Measurements from ENCODE around the gene PRSS21. TPM values are rescaled to one million over a fixed set of nuclear protein-coding genes. Genes with fewer than 3 reads are reported as not detected.
A peak's percentile ranks its signal among the peaks of the same experiment; 100 is the strongest.

Gene PRSS21
- total and polyA plus RNA-seq, 8 donors, result 0.59 to 3.2 (median 1.0) TPM; not detected in 1

DNA sequence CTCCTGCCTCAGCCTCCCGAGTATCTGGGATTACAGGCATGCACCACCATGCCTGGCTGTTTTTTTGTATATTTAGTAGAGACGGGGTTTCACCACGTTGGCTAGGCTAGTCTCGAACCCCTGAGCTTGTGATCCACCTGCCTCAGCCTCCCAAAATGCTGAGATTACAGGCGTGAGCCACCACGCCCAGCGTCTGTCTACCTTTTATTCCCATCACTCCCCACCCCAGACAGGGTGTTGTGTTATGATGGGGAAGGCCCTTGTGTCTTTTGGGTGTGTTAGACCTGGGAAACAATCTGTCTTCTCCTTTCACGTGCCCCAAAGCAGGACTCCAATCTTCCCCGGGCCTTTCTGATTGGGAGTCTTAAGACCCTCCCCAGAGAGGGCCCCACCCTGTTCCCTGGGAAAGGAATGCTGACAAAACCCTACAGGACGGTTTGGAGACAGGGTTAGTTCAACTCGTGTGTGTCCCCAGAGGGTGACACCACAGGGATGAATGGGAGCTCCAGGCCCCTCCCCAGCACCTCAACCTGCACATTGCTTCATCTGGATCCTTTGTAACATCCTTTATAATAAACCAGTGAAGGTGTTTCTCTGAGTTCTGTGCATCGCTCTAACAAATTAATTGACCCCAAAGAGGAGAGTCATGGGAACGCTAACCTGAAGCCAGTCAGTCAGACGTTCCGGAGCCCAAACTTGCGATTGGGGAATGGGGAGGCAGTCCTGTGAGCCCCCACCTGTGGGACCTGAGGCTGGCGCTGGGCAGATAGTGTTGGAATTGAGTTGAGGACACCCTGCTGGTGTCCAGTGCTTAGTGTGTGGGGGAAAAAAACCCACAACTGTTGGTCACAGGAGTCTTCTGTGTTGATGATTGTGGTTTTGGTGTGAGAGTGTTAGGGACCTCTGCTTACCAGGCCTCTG, 36.8 kb upstream of the PRSS21 start:
- no peaks in the 10 kb centered on the region for H3K9me3 ChIP-seq
- FAIRE-seq (no peak), ATAC-seq (no peak), DNase-seq (peak in 1 of 6 donors; percentile 20)
- no peak for TF ChIP-seq CTCF (IDR thresholded peaks at IDR 0.05)
- intact Hi-C loops (cut with DNase I), result no loop called here
- no peak overlapping the region for H3K27ac ChIP-seq
- H3K27me3 ChIP-seq, result no peaks in the 10 kb centered on the region
- H3K36me3 ChIP-seq, result no peaks in the 10 kb centered on the region
- peaks cover 8 to 18% (median 8%) of the 10 kb centered on the region in 3 donors for H3K4me1 ChIP-seq
- H3K4me3 ChIP-seq, result no peak overlapping the region
- WGBS, 2 donors, result 62 to 65% methylated on average over 17 of the region's 17 CpGs

DNA sequence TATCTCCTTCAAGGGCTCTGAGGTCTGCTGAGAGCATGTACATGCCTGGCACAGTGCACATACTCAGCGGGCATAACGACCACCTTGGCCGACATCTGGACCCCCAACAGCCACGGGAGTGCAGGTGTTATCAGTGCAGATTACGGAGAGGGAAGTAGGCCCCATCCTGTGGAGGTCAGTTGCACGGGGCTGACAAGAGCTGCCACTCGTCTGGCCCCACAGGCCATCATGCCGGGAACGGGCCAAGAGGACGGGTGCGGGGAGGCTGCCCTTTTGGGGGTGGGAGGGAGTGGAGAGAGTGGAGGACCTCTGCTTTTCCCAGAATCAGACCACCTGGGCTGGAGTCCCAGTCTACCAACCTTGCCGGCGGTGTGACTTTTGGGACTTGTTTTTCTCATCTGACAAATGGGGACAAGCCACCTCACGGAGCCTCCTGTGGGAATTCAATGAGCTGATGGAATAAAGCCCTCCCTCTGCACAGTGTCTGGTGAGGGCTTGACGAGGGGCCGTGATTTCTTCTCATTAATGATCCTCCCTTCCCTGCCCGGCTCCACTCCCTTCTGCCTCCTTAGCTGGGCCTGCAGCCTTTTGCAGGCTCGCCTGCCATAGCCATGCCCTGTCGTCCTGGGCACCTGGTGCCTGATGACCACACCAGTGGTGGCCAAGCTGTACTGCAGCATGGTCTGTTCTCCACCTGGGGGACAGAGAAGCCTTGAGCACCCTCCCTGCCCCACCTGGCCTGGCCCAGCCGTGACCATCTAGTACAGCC, 34.3 kb upstream of the PRSS21 start:
- Histone ChIP-seq H3K27ac (no peak overlapping the region), H3K36me3 (no peaks in the 10 kb centered on the region), H3K9me3 (no peaks in the 10 kb centered on the region), H3K4me3 (no peak overlapping the region), H3K27me3 (no peaks in the 10 kb centered on the region), H3K4me1 (peaks cover 0 to 7% (median 0%) of the 10 kb centered on the region in 3 donors)
- ATAC-seq (no peak), DNase-seq (peak in 2 of 6 donors; percentile 12 to 52), FAIRE-seq (no peak)
- no peak for TF ChIP-seq CTCF (IDR thresholded peaks at IDR 0.05)
- 79 to 83% methylated on average over 20 of the region's 20 CpGs for WGBS, 2 donors
- intact Hi-C loops (cut with DNase I), result no loop called here

GRCh38 chr16:2783581-2784357, 33.3 kb upstream of the PRSS21 start:
- no peak overlapping the region for H3K27ac ChIP-seq
- no peak overlapping the region for H3K4me3 ChIP-seq
- FAIRE-seq (no peak), DNase-seq (peak in 1 of 6 donors; percentile 38), ATAC-seq (no peak)
- H3K9me3 ChIP-seq, result no peaks in the 10 kb centered on the region
- H3K4me1 ChIP-seq, result peaks cover 0 to under 1% (median 0%) of the 10 kb centered on the region in 3 donors
- TF ChIP-seq CTCF (IDR thresholded peaks at IDR 0.05), result no peak
- no peaks in the 10 kb centered on the region for H3K36me3 ChIP-seq
- intact Hi-C loops (cut with DNase I), result no loop called here
- H3K27me3 ChIP-seq, result no peaks in the 10 kb centered on the region
- WGBS, 2 donors, result 86 to 89% methylated on average over 15 of the region's 15 CpGs

GRCh38 chr16:2784358-2785100, 32.5 kb upstream of the PRSS21 start:
- no peak for FAIRE-seq
- H3K9me3 ChIP-seq, result no peaks in the 10 kb centered on the region
- H3K4me1 ChIP-seq, result no peaks in the 10 kb centered on the region
- 49 to 51% methylated on average over 15 of the region's 15 CpGs for WGBS, 2 donors
- no peaks in the 10 kb centered on the region for H3K27me3 ChIP-seq
- no peaks in the 10 kb centered on the region for H3K36me3 ChIP-seq
- intact Hi-C loops (cut with DNase I), result no loop called here
- H3K4me3 ChIP-seq, result peak overlapping the region in 2 of 4 donors; percentile 28 to 42
- peak in 3 of 4 donors; percentile 25 to 28 (median 27) for ATAC-seq
- H3K27ac ChIP-seq, result no peak overlapping the region
- DNase-seq, result peak in 3 of 6 donors; percentile 14 to 41 (median 14)
- no peak for TF ChIP-seq CTCF (IDR thresholded peaks at IDR 0.05)

Data from pancreas (tissue), 10 donors.